Stimulated activated CD8-positive, alpha-beta memory T cell treated with anti-CD3 and anti-CD28 coated beads, Interleukin-15, amount 100 ng/mL, for 24 hours (primary cell): ENCODE results near the gene ROPN1L.
"Not testable (repeated sequence)": the region's sequence is repeated elsewhere in the genome, so short reads cannot be mapped to it uniquely, and the experiment has no call there.

ENCODE experiments used
- DNase-seq: peaks from one replicate; pipeline ENCODE4 v3.0.0-alpha.2; 2020; ENCODE audit warnings: low read depth

ROPN1L gene

GRCh38 chr5:10480237-10480985, 38.7 kb downstream of the ROPN1L start:
- DNase-seq, result no peak

- DNase-seq, result no peak
Observed at GRCh38 chr5:10481241-10481935, 39.7 kb downstream of the ROPN1L start.

DNA sequence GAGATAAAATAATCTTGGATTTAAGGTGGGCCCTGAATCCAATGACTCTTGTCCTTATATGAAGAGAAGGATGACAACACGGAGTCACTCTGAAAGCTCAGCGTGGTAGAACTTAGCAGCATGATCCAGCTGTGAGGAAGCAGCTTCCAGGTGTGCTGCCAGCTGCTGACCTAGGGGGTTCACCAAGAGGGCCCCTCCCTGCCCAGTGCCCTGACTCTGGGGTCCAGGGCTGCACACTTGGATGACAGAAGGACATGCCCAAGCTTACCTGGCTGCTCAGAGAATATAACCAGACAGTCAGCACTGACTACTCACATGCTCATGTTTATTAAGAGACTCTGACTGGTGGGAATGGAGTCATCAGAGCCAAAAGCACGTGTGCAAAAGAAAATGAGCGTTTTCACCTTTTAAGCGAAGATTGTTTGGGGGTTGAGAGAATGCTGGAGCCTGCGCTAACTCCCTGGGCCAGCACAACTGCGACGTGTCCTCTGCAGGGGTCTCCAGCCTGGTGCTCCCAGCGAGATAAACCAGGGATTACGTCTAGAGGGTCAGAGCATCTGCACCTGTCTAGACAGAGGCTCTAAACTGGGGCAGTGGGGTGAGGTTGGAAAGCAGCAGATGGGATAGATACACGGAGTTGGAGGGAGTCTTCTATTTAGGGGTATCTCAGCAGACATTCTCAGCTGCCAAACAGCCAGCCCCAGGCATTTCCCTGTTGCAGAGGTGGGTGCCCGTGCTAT, 41.3 kb downstream of the ROPN1L start:
- no peak for DNase-seq

DNA sequence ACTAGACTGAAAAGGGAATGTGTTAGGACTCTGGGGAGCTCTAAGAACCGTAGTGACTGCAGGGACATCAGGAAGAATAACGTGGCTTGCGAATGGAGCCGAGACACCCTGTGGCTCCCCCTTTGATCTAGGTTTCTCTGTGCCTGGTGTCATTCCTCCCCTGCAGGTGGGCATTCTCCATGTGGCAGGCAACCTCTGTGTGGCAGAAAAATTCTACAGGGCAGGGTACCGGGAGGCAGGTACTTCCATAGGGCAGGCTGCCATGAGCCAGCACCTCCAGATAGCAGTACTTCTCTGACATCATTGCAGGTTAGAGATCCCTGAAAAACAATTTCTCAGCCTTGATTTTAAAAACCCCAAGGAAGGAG, 43.1 kb downstream of the ROPN1L start:
- no peak for DNase-seq

GRCh38 chr5:10485142-10485795, 43.6 kb downstream of the ROPN1L start:
- DNase-seq, result no peak

DNA sequence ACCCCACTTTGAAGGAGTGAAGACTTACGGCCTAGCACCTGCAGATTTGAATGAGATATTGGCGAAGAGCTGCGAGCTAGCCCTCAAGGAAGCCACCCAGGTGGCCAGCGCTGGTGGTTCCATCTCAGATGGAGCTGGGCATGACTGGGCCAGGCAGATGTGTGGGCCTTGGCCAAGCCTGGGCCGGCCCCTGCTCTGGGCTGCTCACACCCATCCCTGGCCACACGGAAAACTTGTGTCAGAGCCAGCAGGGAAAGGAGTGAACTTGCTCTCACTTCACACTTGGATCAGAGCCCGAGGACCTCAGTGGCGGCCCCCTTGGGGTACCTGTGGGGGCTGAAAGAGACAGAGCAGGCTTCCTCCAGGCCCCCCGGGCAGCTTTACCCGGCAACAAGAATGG, 44.2 kb downstream of the ROPN1L start:
- DNase-seq, result no peak

DNA sequence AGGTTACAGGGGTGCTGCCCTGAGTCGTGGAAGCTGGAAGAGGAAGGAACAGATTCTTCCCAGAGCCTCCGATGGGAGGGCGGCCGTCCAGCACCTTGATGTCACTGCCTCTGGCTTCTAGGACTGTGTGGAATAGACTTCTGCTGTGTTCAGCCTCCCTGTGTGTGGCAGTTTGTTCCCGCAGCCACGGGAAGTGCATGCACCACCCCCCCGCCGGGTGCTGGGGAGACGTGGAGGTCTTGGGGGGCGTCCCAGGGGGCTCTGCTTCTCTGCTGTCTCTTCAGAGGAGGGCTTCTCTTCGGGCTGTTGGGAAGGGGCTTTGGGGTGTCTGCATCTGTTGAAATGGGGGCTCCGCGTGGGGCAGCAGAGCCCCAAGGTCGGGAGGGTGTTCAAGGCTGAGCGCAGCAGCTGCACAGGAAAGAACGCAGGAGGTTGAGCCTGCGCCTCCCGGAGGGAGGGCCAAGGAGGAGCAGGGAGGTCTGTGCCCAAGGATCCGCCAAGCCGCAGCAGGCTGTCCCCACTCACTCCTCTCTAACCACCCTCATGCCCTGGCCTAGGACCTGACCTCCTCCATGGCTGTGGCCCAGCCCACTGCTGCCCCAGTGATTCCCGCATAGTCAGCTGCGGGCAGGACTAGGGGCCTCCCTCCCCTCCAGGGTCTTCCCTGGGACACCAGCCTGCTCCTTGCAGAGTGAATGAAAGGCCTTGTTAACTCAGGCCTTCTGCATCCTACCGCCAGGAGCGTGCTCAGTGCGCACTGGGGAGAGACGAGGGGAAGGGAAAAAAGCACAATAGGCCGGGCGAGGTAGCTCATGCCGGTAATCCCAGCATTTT, 45.0 kb downstream of the ROPN1L start:
- DNase-seq, result no peak

DNA sequence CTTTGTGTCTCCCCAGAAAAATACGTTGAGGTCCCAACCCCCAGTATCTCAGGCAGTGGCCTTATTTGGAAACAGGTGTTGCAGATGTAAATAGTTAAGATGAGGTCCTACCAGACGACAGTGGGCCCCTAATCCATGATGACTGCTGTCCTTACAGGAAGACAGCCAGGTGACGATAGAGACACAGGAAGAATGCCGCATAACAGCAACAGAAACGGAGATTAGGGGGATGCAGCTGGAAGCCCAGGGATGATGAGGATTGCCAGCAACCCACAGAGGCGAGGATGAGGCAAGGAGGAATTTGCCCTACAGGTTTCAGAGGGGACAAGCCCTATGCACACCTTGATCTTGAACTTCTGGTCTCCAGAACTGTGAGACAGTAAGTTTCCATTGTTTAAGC, 46.5 kb downstream of the ROPN1L start:
- DNase-seq, result no peak

- no peak for DNase-seq
Observed at GRCh38 chr5:10489810-10490426, 48.2 kb downstream of the ROPN1L start.

DNA sequence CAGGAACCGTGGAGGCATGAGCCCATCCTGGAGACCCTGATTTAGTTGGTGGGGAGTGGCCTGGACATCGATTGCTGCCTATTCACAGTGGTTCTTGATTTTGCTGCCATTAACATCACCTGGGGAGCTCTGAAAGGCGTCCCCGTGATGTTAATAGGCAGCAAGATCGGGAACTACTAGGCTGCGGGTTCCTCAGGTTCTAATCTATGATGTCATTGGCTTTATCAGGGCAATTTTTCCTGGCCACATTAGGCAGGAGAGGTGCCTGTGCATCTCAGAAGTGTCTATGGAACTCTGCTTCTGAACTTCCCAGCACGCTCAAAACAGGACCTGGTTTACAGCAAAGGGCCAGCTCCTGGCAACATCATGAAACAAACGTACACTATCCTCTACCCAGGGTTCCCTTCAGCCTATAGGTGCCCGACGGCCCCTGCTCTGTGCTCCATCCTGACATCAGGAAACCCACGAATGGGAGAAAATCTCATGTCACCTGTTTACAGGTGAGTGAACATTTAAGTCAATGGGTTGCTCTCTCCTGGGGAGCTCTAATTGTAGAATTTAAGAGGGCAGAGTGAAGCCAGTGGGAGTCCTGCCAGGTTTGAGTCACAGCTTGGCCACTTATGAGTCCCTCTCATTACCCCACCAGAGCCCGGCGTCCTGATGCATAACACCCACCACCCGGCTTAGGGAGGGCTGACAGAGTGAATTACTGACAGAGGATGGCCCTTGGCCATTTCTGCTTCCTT, 49.4 kb downstream of the ROPN1L start:
- no peak for DNase-seq

GRCh38 chr5:10491673-10492026, 50.0 kb downstream of the ROPN1L start:
- no peak for DNase-seq

GRCh38 chr5:10493884-10494283, 52.2 kb downstream of the ROPN1L start:
- DNase-seq, result no peak

GRCh38 chr5:10494497-10494896, 52.8 kb downstream of the ROPN1L start:
- DNase-seq, result not testable (repeated sequence)

GRCh38 chr5:10497554-10497953, 55.9 kb downstream of the ROPN1L start:
- no peak for DNase-seq

GRCh38 chr5:10498350-10498749, 56.7 kb downstream of the ROPN1L start:
- no peak for DNase-seq

DNA sequence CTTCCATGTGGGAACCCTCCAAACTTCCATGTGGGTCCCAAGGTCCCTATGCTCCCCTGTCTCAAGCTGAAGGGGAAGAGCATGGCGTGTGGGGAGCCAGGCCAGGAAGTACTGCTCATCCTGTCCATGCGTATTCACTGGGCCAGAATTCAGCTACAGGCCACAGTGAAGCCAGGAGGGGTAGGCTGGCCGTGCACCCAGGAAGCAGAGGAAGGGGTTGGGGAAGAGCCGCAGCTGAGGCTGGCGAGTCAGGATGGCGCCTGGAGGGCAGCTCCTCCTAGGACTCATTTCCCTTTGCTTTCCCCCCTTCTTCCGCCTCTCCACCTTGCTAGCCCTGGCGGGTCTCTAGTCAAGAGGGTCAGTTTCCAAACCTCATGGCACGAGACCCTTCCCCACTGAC, 57.4 kb downstream of the ROPN1L start:
- DNase-seq, result no peak

DNA sequence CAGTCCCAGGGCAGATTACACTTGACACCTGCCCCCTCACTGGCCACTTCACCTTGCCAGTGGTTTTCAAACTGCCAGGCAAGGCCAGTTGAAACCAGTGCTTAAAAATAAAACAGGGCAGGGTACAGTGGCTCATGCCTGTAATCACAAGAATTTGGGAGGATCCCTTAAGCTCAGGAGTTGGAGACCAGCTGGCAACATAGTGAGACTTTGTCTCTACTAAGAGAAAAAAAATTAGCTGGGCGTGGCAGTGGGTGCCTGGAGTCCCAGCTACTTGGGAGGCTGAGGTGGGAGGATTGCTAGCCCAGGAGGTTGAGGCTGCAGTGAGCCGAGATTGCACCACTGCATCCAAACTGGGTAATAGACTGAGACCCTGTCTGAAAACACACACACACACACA, 58.1 kb downstream of the ROPN1L start:
- no peak for DNase-seq

DNA sequence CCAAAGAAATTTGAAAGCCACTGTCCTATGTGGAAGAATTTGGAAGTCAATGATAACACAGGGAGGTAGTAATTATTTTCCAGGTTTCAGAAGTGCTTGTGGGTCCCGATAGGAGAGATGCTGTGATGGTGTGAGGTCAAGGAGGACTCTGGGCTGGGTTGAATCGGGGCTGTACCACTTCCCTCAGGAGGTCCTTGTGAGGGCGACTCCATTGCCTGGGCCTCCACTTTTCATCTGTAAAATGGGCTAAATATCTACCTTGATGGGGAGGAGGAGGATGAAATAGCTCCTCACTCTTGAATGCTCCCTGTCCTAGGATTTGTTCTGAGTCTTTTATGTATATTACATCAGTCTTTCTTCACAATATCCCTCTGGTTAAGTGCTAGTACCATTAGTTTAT, 59.0 kb downstream of the ROPN1L start:
- no peak for DNase-seq

DNA sequence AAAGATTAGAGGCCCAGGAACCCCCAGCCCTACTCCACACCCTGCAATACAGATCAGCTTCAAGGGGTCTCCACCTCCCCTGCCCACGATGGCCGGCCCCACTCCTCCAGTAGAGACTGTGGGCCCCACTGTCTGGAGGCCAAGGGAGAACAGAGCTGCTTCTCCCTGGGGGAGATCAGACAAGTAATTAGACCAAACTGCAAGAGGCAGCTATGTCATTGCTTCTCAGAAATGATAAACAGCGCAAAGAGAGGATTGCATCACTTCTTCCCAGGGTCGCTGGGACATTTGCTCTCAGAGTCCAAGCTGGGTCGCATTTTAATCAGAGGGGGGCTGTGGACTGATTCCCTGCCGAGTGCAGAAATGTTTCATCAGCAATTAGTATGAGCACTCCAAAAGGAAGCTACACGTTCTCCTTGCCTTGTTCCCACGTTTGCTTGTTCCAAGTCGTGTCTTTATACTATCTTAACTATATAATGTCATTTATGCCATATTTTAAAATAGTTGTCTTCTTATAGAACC, 59.9 kb downstream of the ROPN1L start:
- DNase-seq, result no peak

GRCh38 chr5:10502130-10502529, 60.5 kb downstream of the ROPN1L start:
- no peak for DNase-seq
